Activated CD4-positive, alpha-beta memory T cell treated with anti-CD3 and anti-CD28 coated beads for 36 hours (primary cell): ENCODE measurements around the gene FN1. TPM values are rescaled to one million over a fixed set of nuclear protein-coding genes. Genes with fewer than 3 reads are reported as not detected.
"Not testable (repeated sequence)": the region's sequence is repeated elsewhere in the genome, so short reads cannot be mapped to it uniquely, and the experiment has no call there.

ENCODE experiments used
- CTCF ChIA-PET: fragments of 350-600 bp; sonication (Branson Sonifier 250); formaldehyde crosslinking; loops from one replicate; lab custom pipeline; 2021; ENCODE audit warnings: antibody characterized with exemption, inconsistent platforms; lab: Charles Lee
- POLR2A ChIA-PET: fragments of 350-600 bp; sonication (Branson Sonifier 250); formaldehyde crosslinking; loops from one replicate; lab custom pipeline; 2021; ENCODE audit warnings: antibody characterized with exemption; lab: Charles Lee
- DNase-seq: peaks from one replicate; pipeline ENCODE4 v3.0.0-alpha.2; 2020
- H3K27ac Mint-ChIP-seq: one replicate; pipeline ENCODE4 v1.8.0; 2021; ENCODE audit warnings: mixed read lengths
- H3K27me3 Mint-ChIP-seq: one replicate; pipeline ENCODE4 v1.8.0; 2021; ENCODE audit warnings: mixed read lengths
- H3K36me3 Mint-ChIP-seq: one replicate; pipeline ENCODE4 v1.8.0; 2021; ENCODE audit warnings: mixed read lengths
- H3K4me1 Mint-ChIP-seq: one replicate; pipeline ENCODE4 v1.8.0; 2021; ENCODE audit warnings: low read depth, mixed read lengths
- H3K4me3 Mint-ChIP-seq: one replicate; pipeline ENCODE4 v1.8.0; 2021; ENCODE audit warnings: mild to moderate bottlenecking, mixed read lengths
- H3K9me3 Mint-ChIP-seq: one replicate; pipeline ENCODE4 v1.8.0; 2021; ENCODE audit warnings: mixed read lengths
- intact Hi-C: fragments of 100-400 bp; cut with micrococcal nuclease; formaldehyde crosslinking; loops from one replicate; pipeline ENCODE4 v1.15.1; 2023
- total RNA-seq, 2 experiments: library from RNA; stranded (reverse); gene quantifications; one replicate each; pipeline ENCODE4 v1.2.3, GENCODE V29; 2021

The FN1 gene
- total RNA-seq, 2 experiments from 2014 or later: 0.50 to 0.53 TPM

DNA sequence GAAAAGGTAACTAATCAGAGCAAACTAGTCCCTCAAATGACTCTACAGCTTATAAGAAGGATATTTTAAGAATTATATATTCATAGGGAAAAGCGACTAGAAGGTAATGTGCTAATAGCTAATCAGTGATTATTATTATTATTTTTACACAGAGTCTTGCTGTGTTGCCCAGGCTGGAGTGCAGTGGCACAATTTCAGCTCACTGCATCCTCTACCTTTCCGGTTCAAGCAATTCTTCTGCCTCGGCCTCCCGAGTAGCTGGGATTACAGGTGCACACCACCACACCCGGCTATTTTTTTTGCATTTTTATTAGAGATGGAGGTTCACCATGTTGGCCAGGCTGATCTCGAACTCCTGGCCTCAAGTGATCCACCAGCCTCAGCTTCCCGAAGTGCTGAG lies 27.4 kb downstream of the FN1 start:
- H3K27me3 Mint-ChIP-seq: peaks cover 16% of the 10 kb centered on the region
- CTCF ChIA-PET: interaction anchor here (0.7 kb wide), 1 partner anchor 350 kb away, joined by 3 read pairs; no protein-coding TSS in a partner anchor
- POLR2A ChIA-PET, H3K27ac Mint-ChIP-seq, H3K9me3 Mint-ChIP-seq, DNase-seq, H3K4me3 Mint-ChIP-seq, intact Hi-C loops, H3K36me3 Mint-ChIP-seq, H3K4me1 Mint-ChIP-seq: not testable (repeated sequence)

GRCh38 chr2:215407590-215408264 lies 28.1 kb downstream of the FN1 start:
- intact Hi-C loops: no loop called here
- ChIA-PET POLR2A (no interaction called here), CTCF (interaction anchor here (0.7 kb wide), 1 partner anchor 349 kb away, joined by 3 read pairs; no protein-coding TSS in a partner anchor)
- no peaks in the 10 kb centered on the region for H3K9me3 Mint-ChIP-seq
- no peak for DNase-seq
- no peak overlapping the region for H3K4me3 Mint-ChIP-seq
- peaks cover 13% of the 10 kb centered on the region for H3K27me3 Mint-ChIP-seq
- H3K27ac Mint-ChIP-seq: no peak overlapping the region
- no peaks in the 10 kb centered on the region for H3K36me3 Mint-ChIP-seq
- H3K4me1 Mint-ChIP-seq: peaks cover 6% of the 10 kb centered on the region

- ChIA-PET CTCF (no interaction called here), POLR2A (no interaction called here)
- H3K36me3 Mint-ChIP-seq: no peaks in the 10 kb centered on the region
- no peak overlapping the region for H3K4me3 Mint-ChIP-seq
- H3K4me1 Mint-ChIP-seq: peaks cover 6% of the 10 kb centered on the region
- DNase-seq: no peak
- no peaks in the 10 kb centered on the region for H3K9me3 Mint-ChIP-seq
- H3K27ac Mint-ChIP-seq: no peak overlapping the region
- peaks cover 11% of the 10 kb centered on the region for H3K27me3 Mint-ChIP-seq
- intact Hi-C loops: no loop called here
Observed at GRCh38 chr2:215407061-215407460, 28.8 kb downstream of the FN1 start.

GRCh38 chr2:215405722-215406581 lies 29.9 kb downstream of the FN1 start:
- Mint-ChIP-seq H3K27ac (no peak overlapping the region), H3K4me1 (peaks cover 3% of the 10 kb centered on the region), H3K27me3 (peaks cover 11% of the 10 kb centered on the region), H3K36me3 (no peaks in the 10 kb centered on the region), H3K9me3 (no peaks in the 10 kb centered on the region), H3K4me3 (no peak overlapping the region)
- DNase-seq: no peak
- POLR2A ChIA-PET: no interaction called here
- CTCF ChIA-PET: no interaction called here
- intact Hi-C loops: no loop called here

- H3K4me1 Mint-ChIP-seq: no peaks in the 10 kb centered on the region
- no peak overlapping the region for H3K27ac Mint-ChIP-seq
- no peaks in the 10 kb centered on the region for H3K36me3 Mint-ChIP-seq
- ChIA-PET CTCF (no interaction called here), POLR2A (no interaction called here)
- peaks cover 6% of the 10 kb centered on the region for H3K27me3 Mint-ChIP-seq
- DNase-seq: no peak
- intact Hi-C loops: no loop called here
- no peak overlapping the region for H3K4me3 Mint-ChIP-seq
- H3K9me3 Mint-ChIP-seq: no peaks in the 10 kb centered on the region
Observed at GRCh38 chr2:215404348-215405012, 31.4 kb downstream of the FN1 start.

DNA sequence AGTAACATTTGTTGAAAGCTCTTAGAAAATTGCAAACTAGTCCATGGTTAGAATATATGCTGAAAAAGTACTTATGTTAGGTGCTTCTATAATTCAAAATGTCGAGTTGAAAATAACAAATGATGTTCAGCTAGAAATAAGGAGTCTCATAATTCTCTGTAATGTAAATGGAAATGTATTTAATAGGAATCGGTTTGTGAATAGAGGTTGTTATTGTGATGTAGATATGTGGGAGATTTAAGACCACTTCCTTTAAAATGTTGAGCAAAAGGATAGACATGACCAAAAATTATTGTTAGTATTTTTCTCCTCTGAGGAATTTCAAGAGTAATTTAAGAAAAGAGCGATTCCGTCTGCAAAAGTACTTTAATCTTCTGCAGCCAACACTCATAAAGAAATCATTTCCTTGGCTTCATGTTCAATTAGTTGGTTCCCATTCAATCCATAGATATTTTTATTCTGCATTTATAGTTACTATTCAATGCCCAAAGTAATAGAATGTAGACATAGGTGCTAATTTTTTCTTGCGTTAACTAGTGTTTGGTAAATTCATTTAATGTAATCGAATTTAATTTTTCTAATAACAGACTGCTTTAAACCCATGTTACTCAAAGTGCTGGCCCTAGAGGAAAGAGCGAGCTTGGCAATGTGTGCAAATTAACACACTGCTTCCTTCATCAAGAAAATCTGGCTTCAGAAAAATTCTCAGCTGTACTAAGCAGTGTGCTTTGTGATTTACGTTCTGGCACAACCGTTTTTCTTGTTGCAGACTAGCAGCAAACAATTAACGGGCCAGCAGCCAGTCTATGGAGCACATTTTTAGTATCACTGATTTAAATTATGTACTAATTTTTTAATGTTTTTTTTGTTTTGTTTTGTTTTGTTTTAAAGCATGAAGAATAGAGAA lies 32.2 kb downstream of the FN1 start:
- H3K27me3 Mint-ChIP-seq: peaks cover 8% of the 10 kb centered on the region
- intact Hi-C loops: no loop called here
- no peak overlapping the region for H3K27ac Mint-ChIP-seq
- ChIA-PET POLR2A (no interaction called here), CTCF (no interaction called here)
- no peak for DNase-seq
- H3K4me1 Mint-ChIP-seq: no peaks in the 10 kb centered on the region
- no peak overlapping the region for H3K4me3 Mint-ChIP-seq
- no peaks in the 10 kb centered on the region for H3K9me3 Mint-ChIP-seq
- no peaks in the 10 kb centered on the region for H3K36me3 Mint-ChIP-seq

GRCh38 chr2:215401896-215402379 lies 33.9 kb downstream of the FN1 start:
- intact Hi-C loops: no loop called here
- H3K4me3 Mint-ChIP-seq: no peak overlapping the region
- H3K9me3 Mint-ChIP-seq: no peaks in the 10 kb centered on the region
- ChIA-PET POLR2A (no interaction called here), CTCF (no interaction called here)
- no peak for DNase-seq
- H3K27me3 Mint-ChIP-seq: peaks cover 2% of the 10 kb centered on the region
- H3K4me1 Mint-ChIP-seq: no peaks in the 10 kb centered on the region
- H3K27ac Mint-ChIP-seq: no peak overlapping the region
- H3K36me3 Mint-ChIP-seq: no peaks in the 10 kb centered on the region

DNA sequence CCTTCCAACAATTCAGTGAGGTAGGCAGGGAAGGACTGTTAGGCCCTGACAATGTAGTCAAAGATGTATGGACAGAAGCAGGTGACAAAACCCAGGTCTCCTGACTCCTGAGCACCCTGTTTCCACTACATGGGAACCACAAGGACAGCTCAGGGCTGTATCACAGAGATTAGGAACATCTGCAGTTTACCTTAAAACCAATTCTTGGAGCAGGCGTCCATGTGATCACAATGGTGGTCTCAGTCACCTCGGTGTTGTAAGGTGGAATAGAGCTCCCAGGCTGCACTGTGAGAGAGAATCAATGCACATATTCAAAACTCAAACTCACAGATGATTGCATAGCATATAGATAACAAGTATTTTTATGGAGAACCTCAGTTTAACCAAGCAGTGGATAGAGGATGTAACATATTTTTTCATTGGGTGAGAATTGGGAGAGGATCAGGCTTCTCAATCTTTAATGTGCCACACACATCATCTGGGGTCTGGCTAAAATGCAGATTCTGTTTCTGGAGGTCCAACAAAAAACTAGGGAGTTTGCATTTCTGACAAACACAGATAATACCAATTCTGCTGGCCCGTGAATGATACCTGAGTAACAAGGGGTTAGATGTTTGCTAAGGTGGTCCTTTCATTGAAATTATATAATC lies 36.7 kb downstream of the FN1 start:
- no peak for DNase-seq
- H3K27ac Mint-ChIP-seq: no peak overlapping the region
- ChIA-PET POLR2A (no interaction called here), CTCF (no interaction called here)
- no peak overlapping the region for H3K4me3 Mint-ChIP-seq
- peaks cover 3% of the 10 kb centered on the region for H3K27me3 Mint-ChIP-seq
- intact Hi-C loops: no loop called here
- no peaks in the 10 kb centered on the region for H3K36me3 Mint-ChIP-seq
- H3K9me3 Mint-ChIP-seq: no peaks in the 10 kb centered on the region
- no peaks in the 10 kb centered on the region for H3K4me1 Mint-ChIP-seq

DNA sequence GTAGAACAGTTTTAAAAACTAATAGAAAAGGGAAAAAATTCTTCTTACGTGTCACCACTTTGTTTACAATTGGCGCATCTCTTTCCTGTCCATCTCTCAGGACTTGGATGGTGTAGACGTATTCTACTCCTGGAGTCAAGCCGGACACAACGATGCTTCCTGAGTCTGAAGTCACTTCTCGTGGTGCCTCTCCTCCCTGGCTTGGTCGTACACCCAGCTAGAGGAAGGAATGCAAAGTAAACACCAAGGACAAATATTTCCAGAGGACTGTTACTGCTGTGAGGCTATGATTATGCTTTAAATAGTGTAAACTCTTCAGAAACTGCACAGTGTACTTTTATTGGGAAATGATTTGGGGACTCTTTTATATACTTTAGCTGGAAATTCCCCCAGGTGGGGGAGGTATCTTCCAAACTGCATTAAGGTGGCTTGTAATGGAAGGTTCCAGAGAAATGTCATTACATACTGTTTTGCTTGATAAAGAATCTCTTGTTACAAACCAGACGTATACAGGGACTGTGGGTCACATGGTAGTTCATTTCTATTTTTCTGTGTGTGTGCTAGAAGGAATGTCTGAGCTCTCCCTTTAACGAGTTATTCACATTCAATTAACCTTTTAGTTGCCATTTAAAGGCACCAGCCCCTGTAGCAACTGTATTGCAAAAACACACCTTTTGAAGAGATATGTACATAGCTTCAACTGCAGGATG lies 38.1 kb downstream of the FN1 start:
- Mint-ChIP-seq H3K36me3 (no peaks in the 10 kb centered on the region), H3K27ac (no peak overlapping the region), H3K4me1 (no peaks in the 10 kb centered on the region), H3K4me3 (no peak overlapping the region), H3K27me3 (peaks cover 3% of the 10 kb centered on the region), H3K9me3 (no peaks in the 10 kb centered on the region)
- intact Hi-C loops: no loop called here
- ChIA-PET POLR2A (no interaction called here), CTCF (no interaction called here)
- DNase-seq: no peak

- Mint-ChIP-seq H3K27ac (no peak overlapping the region), H3K36me3 (no peaks in the 10 kb centered on the region), H3K27me3 (peaks cover 3% of the 10 kb centered on the region), H3K4me1 (no peaks in the 10 kb centered on the region), H3K4me3 (no peak overlapping the region), H3K9me3 (no peaks in the 10 kb centered on the region)
- intact Hi-C loops: no loop called here
- DNase-seq: no peak
- ChIA-PET CTCF (no interaction called here), POLR2A (no interaction called here)
Observed at GRCh38 chr2:215396595-215397313, 39.1 kb downstream of the FN1 start.
